ENCODE results near the gene C10orf67. TPM values are rescaled to one million over a fixed set of nuclear protein-coding genes. Genes with fewer than 3 reads are reported as not detected.

Gene C10orf67
- total RNA-seq, 1 experiment from 2014 or later: not detected

DNA sequence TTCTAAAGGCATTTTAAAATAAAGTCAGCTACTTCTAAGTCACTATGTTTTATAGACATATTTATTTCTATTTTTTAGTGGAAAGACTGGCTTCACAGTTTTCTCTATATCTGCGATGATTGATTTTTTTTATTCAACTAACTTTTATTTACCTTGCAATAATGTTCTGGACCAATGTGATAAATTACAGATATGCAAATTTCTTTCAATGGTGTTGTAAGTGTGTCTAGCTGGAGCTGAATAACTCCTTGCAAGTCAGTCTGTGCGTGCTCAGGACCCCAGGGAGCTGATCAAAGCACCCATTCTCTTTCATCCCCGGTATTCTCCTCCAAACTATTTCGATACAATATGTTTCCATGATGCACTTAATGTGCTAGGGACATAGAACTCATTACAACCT is 142.8 kb downstream of the C10orf67 start:
- Histone ChIP-seq H4K20me1 (ENCODE audit: insufficient read depth) (no peaks in the 10 kb centered on the region), H3K4me1 (ENCODE audit: control insufficient read depth in 1 of 2, insufficient read depth in 2 of 2, low read length in 2 of 2) (no peaks in the 10 kb centered on the region), H3K9me2 (ENCODE audit: insufficient read depth) (no peaks in the 10 kb centered on the region), H3K27me3 (ENCODE audit: insufficient read depth, low read length) (peaks cover 47% of the 10 kb centered on the region), H3K4me3 (replicated peaks in 1 of 2; ENCODE audit: low read depth in 1 of 2, low read length in 2 of 2) (no peak overlapping the region), H3K79me2 (ENCODE audit: insufficient read depth, low read length) (no peaks in the 10 kb centered on the region), H3K9me3 (ENCODE audit: control insufficient read depth in 1 of 2, insufficient read depth in 1 of 2, low read depth in 1 of 2, low read length in 2 of 2) (no peaks in the 10 kb centered on the region), H3K9ac (ENCODE audit: low read length) (no peak overlapping the region), H3K4me2 (ENCODE audit: low read length) (no peak overlapping the region), H3K36me3 (ENCODE audit: control insufficient read depth in 1 of 2, insufficient read depth in 2 of 2, low read length in 2 of 2) (no peaks in the 10 kb centered on the region), H3K27ac (ENCODE audit: low read depth, low read length) (no peak overlapping the region), H2AFZ (ENCODE audit: low read depth, low read length, poor library complexity, severe bottlenecking) (no peak overlapping the region)
- no TSS peak for BruUV-seq (replicated peaks)
- ChIA-PET CTCF (no interaction called here), RAD21 (ENCODE audit: low non-redundant PET in 1 of 2, low total read pairs in 2 of 2, uncharacterized antibody in 2 of 2, unreplicated experiment in 2 of 2) (no interaction called here), POLR2A (no interaction called here)
- no peak for ATAC-seq
- DNase-seq (ENCODE audit: low read depth, low spot score): no peak
- TF ChIP-seq CEBPB (IDR thresholded peaks at IDR 0.05; ENCODE audit: low read depth): no peak
- TF ChIP-seq, protein P1, sequence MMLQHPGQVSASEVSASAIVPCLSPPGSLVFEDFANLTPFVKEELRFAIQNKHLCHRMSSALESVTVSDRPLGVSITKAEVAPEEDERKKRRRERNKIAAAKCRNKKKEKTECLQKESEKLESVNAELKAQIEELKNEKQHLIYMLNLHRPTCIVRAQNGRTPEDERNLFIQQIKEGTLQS (IDR thresholded peaks at IDR 0.05): no peak
- no peak for TF ChIP-seq FOSL1 (IDR thresholded peaks at IDR 0.05; ENCODE audit: low read depth)
- TF ChIP-seq CTCF (IDR thresholded peaks at IDR 0.05 in 2 of 3, conservative IDR thresholded peaks at IDR 0.05 in 1 of 3; ENCODE audit: borderline replicate concordance in 1 of 3, insufficient read depth in 1 of 3, low read depth in 2 of 3, low read length in 2 of 3): no peak
- no peak for TF ChIP-seq JUND (IDR thresholded peaks at IDR 0.05)
- no peak for TF ChIP-seq CBX3 (IDR thresholded peaks at IDR 0.05; ENCODE audit: low read depth)
- no peak for TF ChIP-seq TCF7L2 (IDR thresholded peaks at IDR 0.05; ENCODE audit: borderline replicate concordance, extremely low read depth, insufficient read depth, insufficient read length)
- no peak for TF ChIP-seq POLR2AphosphoS5 (IDR thresholded peaks at IDR 0.05; ENCODE audit: low read depth, low read length)
- no peak for TF ChIP-seq ZNF274 (IDR thresholded peaks at IDR 0.05; ENCODE audit: low read depth, low read length)
- TF ChIP-seq ZFX (IDR thresholded peaks at IDR 0.05): no peak
- no peak for TF ChIP-seq ELF1 (IDR thresholded peaks at IDR 0.05; ENCODE audit: borderline replicate concordance, low read depth)
- no peak for TF ChIP-seq EZH2phosphoT487 (IDR thresholded peaks at IDR 0.05; ENCODE audit: borderline replicate concordance)
- no peak for TF ChIP-seq EGR1 (IDR thresholded peaks at IDR 0.05; ENCODE audit: low read depth)
- intact Hi-C loops (cut with micrococcal nuclease): no loop called here

Data from HCT116 (cell line).